IMR-90 (cell line): ENCODE results near the gene KAT2B. TPM values are rescaled to one million over a fixed set of nuclear protein-coding genes. Genes with fewer than 3 reads are reported as not detected.

Experiments
- ATAC-seq: fragments of 200-7000 bp; cut with Tn5 transposase; 2 replicates; pipeline ENCODE4 v1.9.1; 2020; ENCODE audit warnings: low read depth, mild to moderate bottlenecking, moderate library complexity
- BruUV-seq: library from RNA; stranded (reverse); fragments of 400-500 nt; replicated peaks from 2 replicates; lab custom pipeline; 2021; lab: Mats Ljungman, UMichigan
- CTCF ChIA-PET: fragments of 300-600 bp; formaldehyde crosslinking; extraction: SDS; loops from one replicate; lab custom pipeline; 2021; ENCODE audit warnings: antibody characterized with exemption; lab: Yijun Ruan, JAX
- POLR2A ChIA-PET: fragments of 300-600 bp; sonication (Branson Sonifier 250); formaldehyde crosslinking; loops from one replicate; lab custom pipeline; 2022; ENCODE audit warnings: antibody characterized with exemption; ENCODE audit not compliant: unreplicated experiment; lab: Charles Lee
- DNase-seq: peaks from one replicate; pipeline ENCODE4 v3.0.0; 2013
- H2AFZ ChIP-seq: replicated peaks from 2 replicates; pipeline ENCODE3; 2013; ENCODE audit warnings: low read length, mild to moderate bottlenecking; ENCODE audit not compliant: poor library complexity
- H2AK5ac ChIP-seq: 2 replicates; pipeline ENCODE4 v1.6.1; 2013; ENCODE audit warnings: low read depth, low read length, inconsistent platforms
- H2AK9ac ChIP-seq: replicated peaks from 2 replicates; pipeline ENCODE3; 2013; ENCODE audit warnings: mild to moderate bottlenecking, low read depth, low read length, moderate library complexity; ENCODE audit not compliant: poor library complexity
- H2BK120ac ChIP-seq: 2 replicates; pipeline ENCODE4 v1.6.1; 2013; ENCODE audit warnings: low read depth, low read length, inconsistent platforms
- H2BK15ac ChIP-seq: 3 replicates; pipeline ENCODE4 v1.6.1; 2013; ENCODE audit warnings: low read depth, low read length, inconsistent platforms
- H2BK20ac ChIP-seq: 2 replicates; pipeline ENCODE4 v1.6.1; 2013; ENCODE audit warnings: low read depth, mild to moderate bottlenecking, inconsistent platforms, low read length, moderate library complexity
- H2BK5ac ChIP-seq: 2 replicates; pipeline ENCODE4 v1.6.1; 2013; ENCODE audit warnings: mild to moderate bottlenecking, low read depth, low read length, inconsistent platforms; ENCODE audit not compliant: poor library complexity, severe bottlenecking
- H3K14ac ChIP-seq: replicated peaks from 2 replicates; pipeline ENCODE4 v1.6.1; 2013; ENCODE audit warnings: low read depth, low read length, inconsistent platforms
- H3K18ac ChIP-seq: 2 replicates; pipeline ENCODE4 v1.6.1; 2013; ENCODE audit warnings: low read depth, low read length, control low read depth
- H3K23ac ChIP-seq: 2 replicates; pipeline ENCODE4 v1.6.1; 2013; ENCODE audit warnings: low read depth, low read length, inconsistent platforms
- H3K27ac ChIP-seq: 2 replicates; pipeline ENCODE4 v1.5.1; 2013; ENCODE audit warnings: mild to moderate bottlenecking, control low read depth, low read length; ENCODE audit not compliant: insufficient read depth
- H3K27me3 ChIP-seq: 2 replicates; pipeline ENCODE4 v1.6.1; 2013; ENCODE audit warnings: low read length; ENCODE audit not compliant: control insufficient read depth, insufficient read depth
- H3K36me3 ChIP-seq: 2 replicates; pipeline ENCODE4 v1.6.1; 2013; ENCODE audit warnings: low read length, mixed read lengths; ENCODE audit not compliant: control insufficient read depth, insufficient read depth
- H3K4ac ChIP-seq: 2 replicates; pipeline ENCODE4 v1.6.1; 2013; ENCODE audit warnings: low read depth, low read length, inconsistent platforms
- H3K4me1 ChIP-seq: 2 replicates; pipeline ENCODE4 v1.6.1; 2013; ENCODE audit warnings: low read length, mixed read lengths; ENCODE audit not compliant: control insufficient read depth, insufficient read depth
- H3K4me2 ChIP-seq: 2 replicates; pipeline ENCODE4 v1.6.1; 2013; ENCODE audit warnings: low read depth, mild to moderate bottlenecking, control low read depth, low read length, moderate library complexity
- H3K4me3 ChIP-seq: 2 replicates; pipeline ENCODE4 v1.5.1; 2013; ENCODE audit warnings: low read depth, mild to moderate bottlenecking, control low read depth, low read length, moderate library complexity; ENCODE audit not compliant: insufficient read depth
- H3K56ac ChIP-seq: 2 replicates; pipeline ENCODE4 v1.6.1; 2013; ENCODE audit warnings: low read length, inconsistent platforms; ENCODE audit not compliant: insufficient read depth; ENCODE audit errors: extremely low read depth
- H3K79me1 ChIP-seq, 2 experiments: 2 replicates each; pipeline ENCODE4 v1.6.1; 2013; ENCODE audit warnings: low read length in 2 of 2, inconsistent platforms in 1 of 2, low read depth in 1 of 2
- H3K9ac ChIP-seq: 2 replicates; pipeline ENCODE4 v1.6.1; 2013; ENCODE audit warnings: low read depth, low read length, control low read depth
- H3K9me1 ChIP-seq: 2 replicates; pipeline ENCODE4 v1.6.1; 2013; ENCODE audit warnings: low read length, inconsistent platforms; ENCODE audit not compliant: insufficient read depth
- H3K9me3 ChIP-seq: 2 replicates; pipeline ENCODE4 v1.6.1; 2013; ENCODE audit warnings: low read length; ENCODE audit not compliant: control insufficient read depth, insufficient read depth
- H4K20me1 ChIP-seq: 2 replicates; pipeline ENCODE4 v1.6.1; 2013; ENCODE audit warnings: low read length, inconsistent platforms; ENCODE audit not compliant: insufficient read depth
- H4K5ac ChIP-seq: 2 replicates; pipeline ENCODE4 v1.6.1; 2013; ENCODE audit warnings: mild to moderate bottlenecking, low read depth, low read length, control low read depth
- H4K8ac ChIP-seq, 2 experiments: 2 replicates each; pipeline ENCODE4 v1.6.1; 2013; ENCODE audit warnings: low read depth in 2 of 2, low read length in 2 of 2, control low read depth in 1 of 2, inconsistent platforms in 1 of 2
- H4K91ac ChIP-seq: 2 replicates; pipeline ENCODE4 v1.6.1; 2013; ENCODE audit warnings: low read depth, low read length, inconsistent platforms; ENCODE audit not compliant: insufficient read depth
- BHLHE40 ChIP-seq: fragments of 150-350 bp; IDR thresholded peaks from 2 replicates; pipeline ENCODE4 v1.6.1; 2016; ENCODE audit warnings: mild to moderate bottlenecking, low read depth, low read length
- ELK1 ChIP-seq: fragments of 150-350 bp; IDR thresholded peaks from 2 replicates; pipeline ENCODE4 v1.6.1; 2016; ENCODE audit warnings: low read depth, mild to moderate bottlenecking, low read length, moderate library complexity, borderline replicate concordance
- FOS ChIP-seq: fragments of 150-350 bp; IDR thresholded peaks from 2 replicates; pipeline ENCODE4 v1.6.1; 2016; ENCODE audit warnings: low read depth, low read length
- MAFK ChIP-seq: IDR thresholded peaks from 2 replicates; pipeline ENCODE4 v1.6.1; 2012; ENCODE audit warnings: low read depth, low read length, improper control_type of control experiment
- MXI1 ChIP-seq: IDR thresholded peaks from 2 replicates; pipeline ENCODE4 v1.6.1; 2012; ENCODE audit warnings: low read depth, mild to moderate bottlenecking, low read length, moderate library complexity, borderline replicate concordance
- NFE2L2 ChIP-seq: fragments of 150-350 bp; IDR thresholded peaks from 2 replicates; pipeline ENCODE4 v1.6.1; 2016; ENCODE audit warnings: low read depth, mild to moderate bottlenecking, low read length
- POLR2A ChIP-seq: IDR thresholded peaks from 2 replicates; pipeline ENCODE4 v1.6.1; 2012; ENCODE audit warnings: mild to moderate bottlenecking, low read depth, low read length
- RAD21 ChIP-seq: IDR thresholded peaks from 2 replicates; pipeline ENCODE4 v1.6.1; 2012; ENCODE audit warnings: low read length, improper control_type of control experiment
- RCOR1 ChIP-seq: IDR thresholded peaks from 2 replicates; pipeline ENCODE4 v1.6.1; 2012; ENCODE audit warnings: mild to moderate bottlenecking, low read length, improper control_type of control experiment; ENCODE audit not compliant: insufficient replicate concordance
- USF2 ChIP-seq: fragments of 150-350 bp; IDR thresholded peaks from 2 replicates; pipeline ENCODE4 v1.6.1; 2017; ENCODE audit warnings: mild to moderate bottlenecking, antibody characterized with exemption, low read length, low read depth
- WGBS, 2 experiments: methylation state at CpG; one replicate each; pipeline versions ENCODE4 v1.1.5 to v1.1.7; 2013; ENCODE audit warnings: missing lambda C conversion rate in 2 of 2; ENCODE audit not compliant: insufficient read length in 1 of 2; ENCODE audit errors: extremely low coverage in 2 of 2; 5-methylcytosine and 5-hydroxymethylcytosine counted together
- dilution Hi-C: fragments of 300-500 bp; cut with HindIII; formaldehyde crosslinking; loops from one replicate; pipeline ENCODE4 v1.14.3; 2018; ENCODE audit warnings: low sequenced_read_pairs; ENCODE audit not compliant: unreplicated experiment
- in situ Hi-C: fragments of 300-500 bp; cut with MboI; formaldehyde crosslinking; loops from 3 replicates; pipeline ENCODE4 v1.14.3; 2019; ENCODE audit warnings: low sequenced_read_pairs, inconsistent platforms, mixed read lengths
- intact Hi-C: fragments of 100-400 bp; cut with micrococcal nuclease; formaldehyde crosslinking; loops from 2 replicates; pipeline ENCODE4 v1.10.0; 2022
- polyA plus RNA-seq, 3 experiments: library from polyadenylated mRNA; depleted of rRNA; stranded (reverse); fragments of >200 nt; gene quantifications; 2 replicates each; pipeline ENCODE4 v1.2.3, GENCODE V29; 2012; ENCODE audit warnings: low replicate concordance in 1 of 3
- total RNA-seq: library from RNA; depleted of rRNA; stranded (reverse); fragments of >200 nt; gene quantifications from 2 replicates; pipeline ENCODE4 v1.2.3, GENCODE V29; 2012
- TF ChIP-seq, protein P1 (sequence below): conservative IDR thresholded peaks from 2 replicates; pipeline ENCODE4 v1.5.1; 2012; ENCODE audit warnings: mild to moderate bottlenecking, low read depth, low read length, improper control_type of control experiment

The KAT2B gene
- total and polyA plus RNA-seq, 2 of the 4 experiments (the other 2 are of a cell fraction) = 2.0 to 2.2 TPM

DNA sequence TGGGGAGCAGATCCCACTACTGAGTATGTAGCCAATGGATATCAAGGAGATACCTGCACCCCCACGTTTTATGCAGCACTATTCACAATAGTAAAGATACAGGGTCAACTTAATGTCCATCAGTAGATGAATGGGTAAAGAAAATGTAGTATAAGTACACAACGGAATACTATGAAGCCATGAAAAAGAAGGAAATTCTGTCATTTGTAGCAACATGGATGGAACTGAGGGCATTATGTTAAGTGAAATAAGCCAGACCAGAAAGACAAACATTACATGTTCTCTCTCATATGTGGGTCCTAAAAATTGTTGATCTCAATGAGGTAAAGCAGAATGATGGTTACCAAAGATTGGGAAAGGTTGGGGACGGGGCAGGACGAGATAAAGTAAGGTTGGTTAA, 42.7 kb upstream of the KAT2B start:
- H3K4me1 ChIP-seq = no peaks in the 10 kb centered on the region
- no peak overlapping the region for H2BK15ac ChIP-seq
- H4K5ac ChIP-seq = no peak overlapping the region
- in situ Hi-C loops (no loop called here), intact Hi-C loops (no loop called here), dilution Hi-C loops (no loop called here)
- no peak overlapping the region for H2AK5ac ChIP-seq
- no peak overlapping the region for H3K23ac ChIP-seq
- no peak overlapping the region for H4K8ac ChIP-seq
- no peak overlapping the region for H4K91ac ChIP-seq
- TF ChIP-seq POLR2A = no peak
- TF ChIP-seq BHLHE40 = no peak
- no peak for TF ChIP-seq RAD21
- TF ChIP-seq MXI1 = no peak
- TF ChIP-seq USF2 = no peak
- TF ChIP-seq FOS = no peak
- TF ChIP-seq MAFK = no peak
- TF ChIP-seq RCOR1 = no peak
- TF ChIP-seq, protein P1, sequence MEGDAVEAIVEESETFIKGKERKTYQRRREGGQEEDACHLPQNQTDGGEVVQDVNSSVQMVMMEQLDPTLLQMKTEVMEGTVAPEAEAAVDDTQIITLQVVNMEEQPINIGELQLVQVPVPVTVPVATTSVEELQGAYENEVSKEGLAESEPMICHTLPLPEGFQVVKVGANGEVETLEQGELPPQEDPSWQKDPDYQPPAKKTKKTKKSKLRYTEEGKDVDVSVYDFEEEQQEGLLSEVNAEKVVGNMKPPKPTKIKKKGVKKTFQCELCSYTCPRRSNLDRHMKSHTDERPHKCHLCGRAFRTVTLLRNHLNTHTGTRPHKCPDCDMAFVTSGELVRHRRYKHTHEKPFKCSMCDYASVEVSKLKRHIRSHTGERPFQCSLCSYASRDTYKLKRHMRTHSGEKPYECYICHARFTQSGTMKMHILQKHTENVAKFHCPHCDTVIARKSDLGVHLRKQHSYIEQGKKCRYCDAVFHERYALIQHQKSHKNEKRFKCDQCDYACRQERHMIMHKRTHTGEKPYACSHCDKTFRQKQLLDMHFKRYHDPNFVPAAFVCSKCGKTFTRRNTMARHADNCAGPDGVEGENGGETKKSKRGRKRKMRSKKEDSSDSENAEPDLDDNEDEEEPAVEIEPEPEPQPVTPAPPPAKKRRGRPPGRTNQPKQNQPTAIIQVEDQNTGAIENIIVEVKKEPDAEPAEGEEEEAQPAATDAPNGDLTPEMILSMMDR = no peak
- no peak for TF ChIP-seq NFE2L2
- TF ChIP-seq ELK1 = no peak
- no peak overlapping the region for H2AK9ac ChIP-seq
- no peak overlapping the region for H3K4me3 ChIP-seq
- H2AFZ ChIP-seq = no peak overlapping the region
- H3K56ac ChIP-seq = no peak overlapping the region
- ChIA-PET CTCF (no interaction called here), POLR2A (no interaction called here)
- H4K20me1 ChIP-seq = no peaks in the 10 kb centered on the region
- H3K4me2 ChIP-seq = no peak overlapping the region
- no peak overlapping the region for H3K4ac ChIP-seq
- H2BK20ac ChIP-seq = no peak overlapping the region
- ATAC-seq (no peak), DNase-seq (no peak)
- H2BK5ac ChIP-seq = no peak overlapping the region
- no peak overlapping the region for H3K18ac ChIP-seq
- no peaks in the 10 kb centered on the region for H3K9me3 ChIP-seq
- H3K36me3 ChIP-seq = no peaks in the 10 kb centered on the region
- H2BK120ac ChIP-seq = no peak overlapping the region
- H3K27ac ChIP-seq = no peak overlapping the region
- no TSS peak for BruUV-seq
- no peak overlapping the region for H3K9ac ChIP-seq
- H3K79me1 ChIP-seq = no peaks in the 10 kb centered on the region
- no peaks in the 10 kb centered on the region for H3K27me3 ChIP-seq
- H3K9me1 ChIP-seq = no peaks in the 10 kb centered on the region
- no peak overlapping the region for H3K14ac ChIP-seq
- 100% methylated on average over 2 of the region's 4 CpGs; no CpG with 5 or more reads in 1 of the 2 experiments for WGBS, 2 experiments
